ENCODE data around the gene FANCC.
A peak's percentile ranks its signal among the peaks of the same experiment; 100 is the strongest.

Gene FANCC

GRCh38 chr9:95142728-95143127 lies 174.8 kb downstream of the FANCC start:
- DNase-seq: no peak

DNA sequence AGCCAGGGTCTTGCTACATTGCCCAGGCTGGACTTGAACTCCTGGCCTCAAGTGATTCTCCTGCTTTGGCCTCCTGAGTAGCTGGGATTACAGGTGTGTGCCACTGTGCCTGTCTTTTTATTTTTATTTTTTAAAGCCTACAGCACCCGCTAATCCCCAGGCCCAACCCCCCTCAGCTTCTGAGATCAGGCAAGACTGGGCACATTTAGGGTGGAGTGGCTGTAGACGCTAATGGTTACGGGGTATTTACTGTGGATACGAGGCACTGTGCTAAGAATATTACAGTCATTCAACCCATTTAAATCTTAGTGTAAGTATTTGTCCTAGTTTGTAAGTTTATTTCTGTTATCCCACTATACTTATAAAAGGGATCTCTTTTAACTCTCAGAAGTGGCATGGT lies 175.2 kb downstream of the FANCC start:
- DNase-seq: no peak

DNA sequence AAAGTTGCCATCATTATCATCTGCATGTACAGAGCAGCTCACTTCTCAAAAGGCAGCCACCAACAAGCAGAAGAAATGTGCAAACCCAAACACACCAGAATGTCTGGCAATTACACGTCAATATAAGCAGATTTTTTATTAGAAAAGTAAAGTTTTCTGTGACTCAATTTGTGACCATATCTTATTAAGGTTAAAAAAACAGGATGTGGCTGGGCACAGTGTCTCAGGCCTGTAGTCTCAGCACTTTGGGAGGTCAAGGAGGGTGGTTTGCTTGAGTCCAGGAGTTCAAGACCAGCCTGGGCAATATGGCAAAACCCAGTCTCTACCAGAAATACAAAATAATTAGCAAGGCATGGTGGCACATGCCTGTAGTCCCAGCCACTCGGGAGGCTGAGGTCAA lies 176.7 kb downstream of the FANCC start:
- no peak for DNase-seq

DNA sequence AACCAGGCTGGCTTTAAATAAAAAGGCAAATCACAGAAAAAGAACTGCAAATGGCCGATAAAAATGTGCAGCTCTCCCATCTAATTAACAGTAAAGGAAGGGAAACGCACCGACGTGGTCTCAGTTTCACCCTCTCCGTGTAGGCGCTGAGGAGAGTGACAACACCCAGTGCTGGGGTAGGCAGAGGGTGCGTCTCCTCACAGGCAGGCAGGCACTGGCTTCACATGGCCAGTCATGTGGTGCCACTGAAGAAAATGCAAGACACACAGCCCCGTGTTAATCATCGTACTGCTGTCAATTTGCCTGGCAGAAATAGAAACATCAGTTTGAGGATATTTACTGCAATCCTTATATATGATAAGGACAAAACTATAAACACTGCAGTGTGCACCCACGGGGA lies 178.4 kb downstream of the FANCC start:
- no peak for DNase-seq

GRCh38 chr9:95138474-95138873 lies 179.0 kb downstream of the FANCC start:
- DNase-seq: no peak

DNA sequence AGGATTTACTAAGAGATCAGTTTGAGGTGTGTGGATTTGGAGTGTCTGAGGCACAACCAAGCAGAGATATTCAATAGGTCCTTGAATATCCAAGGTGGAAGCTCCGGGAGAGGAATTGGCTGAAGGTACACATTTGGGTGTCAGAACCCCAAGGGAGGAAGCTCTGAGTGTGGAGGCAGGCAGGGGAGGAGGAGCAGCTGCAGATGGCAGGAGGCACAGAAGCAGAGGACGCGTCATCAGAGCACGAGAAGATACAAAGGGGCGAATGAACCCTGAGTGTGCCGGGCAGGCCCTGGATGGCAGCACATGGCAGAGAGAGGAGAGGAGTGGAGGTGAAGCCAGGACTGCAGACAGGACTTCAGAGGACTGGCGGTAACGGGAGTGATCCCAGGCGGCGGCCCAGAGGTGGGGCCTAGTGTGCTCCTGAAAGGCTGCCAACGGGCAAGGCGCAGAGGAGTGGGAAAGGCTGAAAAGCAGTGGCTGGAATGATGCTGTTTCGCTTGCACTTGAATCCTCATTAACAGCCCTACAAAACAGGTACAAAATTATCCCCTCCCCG lies 179.8 kb downstream of the FANCC start:
- no peak for DNase-seq

DNA sequence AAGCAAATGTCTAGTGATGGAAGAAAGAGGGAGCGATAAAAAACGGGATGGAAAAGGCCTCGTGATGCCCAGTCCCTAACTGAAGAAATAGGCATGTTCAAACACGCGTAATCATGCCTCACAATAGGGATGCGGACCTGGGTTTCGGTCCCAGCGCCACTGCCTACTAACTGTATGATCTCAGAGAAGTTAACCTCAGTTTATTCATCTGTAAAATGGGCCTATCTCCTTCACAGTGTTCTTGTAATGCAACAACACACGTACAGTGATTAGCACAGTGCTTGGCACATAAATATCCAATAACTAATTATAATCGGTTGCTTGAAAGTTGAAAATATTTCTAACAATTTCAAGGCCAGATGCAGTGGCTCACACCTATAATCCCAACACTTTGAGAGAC lies 181.8 kb downstream of the FANCC start:
- DNase-seq: no peak

GRCh38 chr9:95134457-95134881 lies 183.0 kb downstream of the FANCC start:
- DNase-seq: no peak

- DNase-seq: no peak
Observed at GRCh38 chr9:95133325-95133705, 184.2 kb downstream of the FANCC start.

DNA sequence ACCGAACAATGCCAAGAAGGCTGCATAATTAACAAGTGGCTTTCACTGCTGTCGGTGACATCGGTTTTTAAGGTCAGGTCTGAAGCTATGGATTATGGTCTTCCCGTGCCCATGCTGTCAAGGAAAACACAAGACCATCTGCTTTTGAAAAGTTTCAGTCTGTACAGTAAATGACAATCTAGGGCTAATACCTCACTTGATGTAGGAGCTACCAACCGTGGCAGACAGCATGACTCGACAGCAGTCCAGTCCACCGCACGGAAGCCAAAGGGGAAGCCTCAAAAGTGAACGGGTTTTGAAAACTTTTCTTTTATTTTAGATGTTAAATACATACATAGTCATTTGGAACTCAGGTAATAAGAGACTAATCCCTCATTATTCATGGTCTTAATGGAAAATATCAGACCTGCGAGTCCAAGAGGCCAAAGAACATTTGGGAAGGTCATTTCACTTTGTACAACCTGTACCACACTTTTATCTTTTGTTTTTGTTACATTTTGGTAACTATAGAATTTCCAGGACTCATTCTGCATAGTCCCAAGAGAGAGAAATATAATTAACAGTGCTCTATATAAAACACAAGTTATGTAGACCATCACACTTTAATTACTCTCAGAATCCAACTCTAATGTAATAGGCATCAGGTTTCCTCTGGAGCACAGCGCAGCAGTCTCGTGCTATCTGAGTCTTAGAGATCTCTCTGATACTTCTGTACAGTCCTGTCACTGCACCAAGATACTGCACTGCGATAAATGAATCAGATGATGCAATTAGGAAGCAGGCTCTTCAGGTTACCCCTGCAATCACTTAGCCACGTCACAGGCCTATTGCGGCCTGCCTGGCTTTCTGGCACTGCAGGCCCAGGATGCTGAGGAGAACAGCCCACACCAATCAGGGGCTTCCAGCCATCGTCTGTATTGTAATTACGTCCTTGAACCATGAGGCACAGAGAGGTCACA lies 184.9 kb downstream of the FANCC start:
- DNase-seq: peak; percentile 62

DNA sequence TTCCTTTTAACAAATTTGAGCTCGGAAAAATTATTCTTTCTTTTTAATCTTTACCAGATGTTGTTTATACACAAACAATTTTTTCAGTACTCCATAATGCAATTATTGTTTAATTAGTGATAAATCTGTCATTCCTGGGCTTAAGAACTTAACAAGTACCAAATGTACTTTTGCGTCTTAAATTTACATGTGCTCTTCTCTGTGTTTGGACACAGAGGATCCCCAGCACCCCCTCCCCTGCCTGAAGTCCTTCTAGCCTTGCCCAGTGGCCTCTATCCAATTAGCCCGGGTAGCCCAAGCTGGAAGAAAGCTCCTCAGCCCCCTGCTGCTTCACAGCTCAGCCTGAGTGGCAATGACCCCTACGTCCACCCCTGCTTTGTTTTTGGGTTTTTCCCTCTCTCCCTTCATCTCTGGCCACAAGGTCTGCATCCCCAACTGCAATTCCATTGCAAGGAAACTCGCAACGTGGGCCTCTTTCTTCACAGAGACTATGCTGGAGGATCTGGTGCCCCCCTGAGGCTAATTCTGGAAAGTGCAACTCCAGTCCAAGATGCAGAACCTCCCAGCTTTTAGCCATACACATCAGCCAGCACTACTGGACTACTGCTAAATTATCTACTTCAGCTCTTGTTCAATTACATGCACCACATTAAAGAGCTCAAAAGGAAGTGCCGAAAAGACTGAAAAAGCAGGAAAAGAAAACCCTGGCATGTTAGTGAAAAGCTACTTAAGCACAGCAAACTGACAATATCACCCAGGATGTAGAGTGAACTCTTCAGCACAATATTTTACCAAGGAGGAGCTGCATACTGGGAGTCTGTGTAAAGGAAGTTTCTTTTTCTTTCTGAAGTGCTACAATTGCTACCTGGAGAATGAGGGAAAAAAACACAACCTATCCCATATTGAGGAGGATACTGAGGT lies 186.2 kb downstream of the FANCC start:
- peak; percentile 65 for DNase-seq

DNA sequence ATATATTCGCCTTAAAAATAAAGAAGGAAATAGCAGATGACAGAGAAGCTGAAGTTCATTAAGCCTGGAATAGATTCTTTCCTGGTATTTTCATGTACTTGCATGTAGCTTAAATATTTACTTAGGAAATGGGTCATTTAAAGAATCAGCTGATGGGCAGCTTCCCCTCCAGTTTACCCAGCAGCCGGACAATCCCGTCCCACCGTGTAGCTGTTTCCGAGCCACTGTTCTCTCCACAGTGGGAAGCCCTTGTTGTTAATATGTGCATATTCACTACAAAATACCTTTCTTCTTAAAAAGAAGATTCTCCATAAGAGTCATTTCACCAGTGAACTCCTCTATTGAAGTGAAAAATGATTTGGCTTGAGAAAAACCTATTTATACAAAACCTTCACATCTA lies 187.0 kb downstream of the FANCC start:
- no peak for DNase-seq

- DNase-seq: no peak
Observed at GRCh38 chr9:95129476-95130291, 187.8 kb downstream of the FANCC start.

DNA sequence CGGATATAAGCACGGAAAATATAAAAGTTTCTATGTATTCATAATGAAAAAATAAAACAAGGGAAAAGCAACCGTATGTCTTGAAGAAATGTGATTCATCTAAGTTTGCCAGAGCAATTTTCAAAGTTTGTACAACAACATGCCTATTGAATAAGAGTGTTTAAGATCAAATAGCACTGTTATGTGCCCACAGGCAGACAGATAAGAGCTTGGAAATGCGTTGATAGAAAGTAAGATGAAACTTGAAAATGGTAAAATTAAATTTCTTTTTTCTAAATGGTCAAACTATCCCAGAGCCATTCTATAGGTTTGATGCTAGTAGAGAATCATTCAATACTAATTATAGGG lies 189.4 kb downstream of the FANCC start:
- DNase-seq: no peak

DNA sequence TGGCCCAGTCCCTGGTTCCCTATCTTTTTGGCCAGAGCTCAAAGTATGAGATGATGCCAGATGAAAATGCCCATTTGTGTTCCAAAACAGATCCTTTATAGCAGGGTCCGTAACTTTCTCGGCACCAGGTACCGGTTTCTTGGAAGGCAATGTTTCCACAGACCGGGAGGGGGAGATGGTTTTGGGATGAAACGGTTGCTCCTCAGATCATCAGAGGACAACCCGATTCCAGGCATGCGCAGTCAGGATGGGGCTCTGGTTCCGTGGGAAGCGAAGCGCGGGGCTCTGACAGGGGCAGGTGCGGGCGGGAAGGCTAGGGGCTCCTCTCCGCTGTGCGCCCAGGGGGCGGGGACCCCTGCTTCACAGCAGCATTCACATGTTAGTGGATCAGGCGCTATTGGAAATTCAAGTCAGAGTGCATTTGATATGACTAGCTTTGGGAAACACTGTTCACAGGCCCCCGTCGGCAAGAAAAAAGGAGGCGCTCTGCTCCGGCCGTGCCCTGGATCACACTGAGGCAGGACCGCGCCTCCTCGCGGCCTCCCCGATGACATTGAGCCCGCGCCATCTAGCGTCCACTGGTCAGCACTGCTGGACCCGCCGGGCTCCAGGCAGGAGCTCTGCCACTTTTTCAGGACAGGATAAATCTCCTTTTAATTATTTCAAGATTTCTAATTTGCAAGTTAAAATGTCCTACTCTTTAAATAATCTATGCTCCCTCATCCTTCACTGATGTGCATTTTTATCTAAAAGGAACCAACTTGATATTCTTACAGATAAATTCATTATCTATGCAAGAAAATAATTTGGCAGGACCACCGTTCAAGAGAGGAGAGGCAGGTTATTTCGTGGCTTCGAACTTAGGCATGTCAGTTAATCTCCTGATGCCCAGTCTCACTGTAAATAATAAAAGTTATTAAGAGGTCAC lies 190.0 kb downstream of the FANCC start:
- DNase-seq: peak; percentile 74

DNA sequence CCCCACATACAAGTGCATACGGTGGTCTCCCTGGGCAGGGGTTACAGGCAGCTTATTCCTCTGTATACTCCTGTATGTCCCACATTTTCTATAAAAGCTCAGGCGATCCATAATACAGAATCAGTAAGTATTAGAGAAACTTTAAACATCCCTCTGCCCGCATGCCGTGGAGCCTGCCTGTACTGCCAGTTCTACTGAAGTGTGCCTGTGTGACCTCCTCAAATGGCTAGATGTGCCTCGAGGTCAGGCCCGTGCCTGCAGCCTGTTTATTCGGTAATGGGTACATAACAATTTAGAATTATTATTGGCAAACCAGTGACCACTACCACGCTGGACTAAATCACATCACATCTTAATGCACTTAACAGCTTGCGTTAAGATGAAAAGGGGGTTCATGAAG lies 190.8 kb downstream of the FANCC start:
- no peak for DNase-seq

DNA sequence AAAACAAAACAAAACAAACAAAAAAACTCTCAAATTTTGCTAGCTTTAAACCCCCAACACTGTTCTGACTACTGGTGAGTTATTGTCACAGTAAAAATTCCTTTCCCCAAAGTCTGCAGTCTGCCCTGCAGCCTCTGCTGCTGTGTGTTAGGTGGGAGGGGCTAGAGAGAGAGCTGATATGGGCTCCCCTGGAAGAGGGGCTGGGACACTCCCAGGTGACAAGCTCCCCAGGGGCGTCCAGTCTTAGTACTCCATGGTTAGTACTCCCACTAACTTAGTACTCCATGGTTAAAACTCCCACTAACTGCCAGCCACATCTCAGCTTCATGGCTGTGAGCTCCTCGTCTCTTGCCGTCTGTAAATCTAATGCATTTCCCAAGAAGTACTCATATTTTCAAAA lies 191.9 kb downstream of the FANCC start:
- DNase-seq: no peak

- no peak for DNase-seq
Observed at GRCh38 chr9:95124582-95125367, 192.7 kb downstream of the FANCC start.

- no peak for DNase-seq
Observed at GRCh38 chr9:95120781-95121370, 196.6 kb downstream of the FANCC start.

DNA sequence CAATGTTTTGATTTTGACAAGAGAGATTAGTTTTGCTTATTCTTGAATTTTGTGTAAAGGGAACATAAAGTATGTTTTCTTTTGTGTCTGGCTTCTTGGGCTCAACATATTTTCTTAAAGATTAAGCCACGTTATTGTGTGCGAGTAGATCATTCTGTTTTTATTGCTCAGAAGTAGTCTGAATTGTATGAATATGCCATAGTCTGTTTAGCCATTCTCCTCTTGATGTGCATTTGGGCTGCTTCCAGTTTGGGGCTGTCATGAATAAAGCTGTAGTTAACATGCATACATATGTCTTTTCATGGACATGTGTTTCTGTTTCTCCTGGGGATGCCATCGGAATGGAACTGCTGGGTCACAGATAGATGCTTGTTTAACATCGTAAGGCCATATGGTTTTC lies 198.9 kb downstream of the FANCC start:
- no peak for DNase-seq

All from fibroblast of skin of abdomen (primary cell).